Gastroesophageal sphincter (tissue), 3 donors: Measurements from ENCODE around the gene TAF12.

Experiments
- CTCF ChIP-seq, 4 experiments: fragments of 200-600 bp in 2 of 4; fragments of 450-650 bp in 2 of 4; sonication (generic) in 1 of 4; IDR thresholded peaks; one replicate each; pipeline ENCODE4 v1.5.1; 2017 to 2019; ENCODE audit warnings: antibody characterized with exemption in 4 of 4, mild to moderate bottlenecking in 2 of 4, moderate library complexity in 2 of 4
- EP300 ChIP-seq: sonication (generic); formaldehyde crosslinking; IDR thresholded peaks from one replicate; pipeline ENCODE4 v1.6.1; 2017; ENCODE audit warnings: antibody characterized with exemption, mild to moderate bottlenecking
- POLR2A ChIP-seq, 2 donors: fragments of 450-650 bp; IDR thresholded peaks; one replicate each; pipeline ENCODE4 v1.6.1; 2017; ENCODE audit warnings: antibody characterized with exemption in 2 of 2, mild to moderate bottlenecking in 2 of 2, moderate library complexity in 1 of 2

- TF ChIP-seq CTCF (IDR thresholded peaks at IDR 0.05): peak in 3 of 4 experiments; percentile 47 to 63 (median 62)
- TF ChIP-seq EP300: no peak
- peak; percentile 95 to 96 for TF ChIP-seq POLR2A (IDR thresholded peaks at IDR 0.05)
Observed at GRCh38 chr1:28642847-28643635, at the start of gene TAF12.
